NCI-H1436 (cell line): ENCODE data around the gene BARX1.
A peak's percentile ranks its signal among the peaks of the same experiment; 100 is the strongest.

Experiments used
- DNase-seq: peaks from one replicate; lab custom pipeline; 2025; lab: John Stamatoyannopoulos, UW

Gene BARX1

GRCh38 chr9:93951655-93952118, 3.5 kb downstream of the BARX1 start:
- no peak for DNase-seq

GRCh38 chr9:93950619-93951601, 4.2 kb downstream of the BARX1 start:
- DNase-seq = no peak

- DNase-seq = no peak
These were observed 5.3 kb downstream of the BARX1 start for GRCh38 chr9:93949694-93950449.

- DNase-seq = no peak
These were observed 6.0 kb downstream of the BARX1 start for GRCh38 chr9:93949073-93949693.

GRCh38 chr9:93948441-93949072, 6.6 kb downstream of the BARX1 start:
- no peak for DNase-seq

- DNase-seq = no peak
These were observed 7.6 kb downstream of the BARX1 start for GRCh38 chr9:93947409-93948070.

GRCh38 chr9:93946338-93946712, 8.8 kb downstream of the BARX1 start:
- no peak for DNase-seq

GRCh38 chr9:93945400-93946337, 9.5 kb downstream of the BARX1 start:
- DNase-seq = no peak

GRCh38 chr9:93944011-93944410, 11.1 kb downstream of the BARX1 start:
- peak; percentile 36 for DNase-seq

- no peak for DNase-seq
These were observed 13.0 kb downstream of the BARX1 start for GRCh38 chr9:93942161-93942560.

GRCh38 chr9:93941493-93941892, 13.7 kb downstream of the BARX1 start:
- DNase-seq = no peak

GRCh38 chr9:93940951-93941350, 14.2 kb downstream of the BARX1 start:
- DNase-seq = no peak

GRCh38 chr9:93939589-93939988, 15.6 kb downstream of the BARX1 start:
- peak; percentile 52 for DNase-seq

- DNase-seq = no peak
These were observed 18.0 kb downstream of the BARX1 start for GRCh38 chr9:93937193-93937592.

GRCh38 chr9:93931905-93932304, 23.2 kb downstream of the BARX1 start:
- no peak for DNase-seq

GRCh38 chr9:93930070-93930469, 25.1 kb downstream of the BARX1 start:
- no peak for DNase-seq

GRCh38 chr9:93929231-93929630, 25.9 kb downstream of the BARX1 start:
- no peak for DNase-seq

GRCh38 chr9:93922535-93922934, 32.6 kb downstream of the BARX1 start:
- DNase-seq = no peak

- no peak for DNase-seq
These were observed 34.9 kb downstream of the BARX1 start for GRCh38 chr9:93920131-93920800.

GRCh38 chr9:93918061-93918460, 37.1 kb downstream of the BARX1 start:
- DNase-seq = no peak
